ENCODE results near the gene BCL6. TPM values are rescaled to one million over a fixed set of nuclear protein-coding genes. Genes with fewer than 3 reads are reported as not detected.

BCL6 gene
- total RNA-seq, 1 experiment from 2014 or later = 9.0 TPM

DNA sequence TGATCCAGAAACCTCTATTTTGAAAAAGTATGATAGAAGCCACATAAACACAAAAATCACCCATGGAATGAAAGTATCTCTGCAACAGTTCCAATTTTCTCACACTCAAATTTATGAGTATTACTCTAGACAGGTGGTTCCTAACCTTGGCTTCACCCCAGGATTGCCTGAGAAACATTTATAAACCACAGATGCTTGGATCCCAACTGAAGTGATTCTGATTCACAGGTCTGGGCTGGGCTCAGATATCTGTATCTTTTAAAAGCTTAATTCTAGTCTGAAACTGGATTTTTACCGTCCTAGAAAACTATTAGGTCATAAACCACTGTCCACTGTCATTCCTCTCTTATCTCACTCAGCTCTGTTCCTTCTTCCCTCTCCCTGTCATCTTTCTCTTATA lies 67.7 kb downstream of the BCL6 start:
- no peak for DNase-seq (ENCODE audit: low spot score)

DNA sequence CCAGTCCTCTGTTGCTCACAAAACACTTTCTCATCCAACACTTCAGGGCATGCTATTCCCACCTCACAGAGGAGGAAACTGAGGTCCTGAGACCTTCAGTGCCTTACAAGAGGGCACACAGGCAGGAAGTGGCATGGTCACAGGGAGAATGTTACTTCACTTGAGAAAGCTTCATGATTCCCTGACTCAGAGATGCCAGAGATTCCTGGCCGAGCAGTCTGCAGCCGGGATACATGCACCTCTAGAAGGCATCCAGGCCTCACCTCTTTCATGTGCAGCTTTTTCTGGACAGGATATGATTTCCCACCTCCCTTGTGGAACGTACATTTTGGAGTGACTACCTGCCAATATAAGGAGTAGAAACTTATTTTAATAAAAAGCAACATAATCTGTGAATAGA lies 72.3 kb downstream of the BCL6 start:
- DNase-seq (ENCODE audit: low spot score) = peak; percentile 51

Other genes with a start within 250 kb of the BCL6 start
- not detected in 2 replicates for gene SST, start 75.1 kb downstream of the BCL6 start, total RNA-seq (2014; rRNA removed; shearing (Covaris generic))
- not detected in 2 replicates for gene RTP2, start 42.9 kb downstream of the BCL6 start, total RNA-seq (2014; rRNA removed; shearing (Covaris generic))

Data from H4 (cell line).